Activated CD4-positive, alpha-beta memory T cell treated with anti-CD3 and anti-CD28 coated beads for 36 hours (primary cell): ENCODE measurements around the gene PAK6. TPM values are rescaled to one million over a fixed set of nuclear protein-coding genes. Genes with fewer than 3 reads are reported as not detected.
A peak's percentile ranks its signal among the peaks of the same experiment; 100 is the strongest.

ENCODE experiments used
- CTCF ChIA-PET: fragments of 350-600 bp; sonication (Branson Sonifier 250); formaldehyde crosslinking; loops from one replicate; lab custom pipeline; 2021; ENCODE audit warnings: antibody characterized with exemption, inconsistent platforms; lab: Charles Lee
- POLR2A ChIA-PET: fragments of 350-600 bp; sonication (Branson Sonifier 250); formaldehyde crosslinking; loops from one replicate; lab custom pipeline; 2021; ENCODE audit warnings: antibody characterized with exemption; lab: Charles Lee
- DNase-seq: peaks from one replicate; pipeline ENCODE4 v3.0.0-alpha.2; 2020
- H3K27ac Mint-ChIP-seq: one replicate; pipeline ENCODE4 v1.8.0; 2021; ENCODE audit warnings: mixed read lengths
- H3K27me3 Mint-ChIP-seq: one replicate; pipeline ENCODE4 v1.8.0; 2021; ENCODE audit warnings: mixed read lengths
- H3K36me3 Mint-ChIP-seq: one replicate; pipeline ENCODE4 v1.8.0; 2021; ENCODE audit warnings: mixed read lengths
- H3K4me1 Mint-ChIP-seq: one replicate; pipeline ENCODE4 v1.8.0; 2021; ENCODE audit warnings: low read depth, mixed read lengths
- H3K4me3 Mint-ChIP-seq: one replicate; pipeline ENCODE4 v1.8.0; 2021; ENCODE audit warnings: mild to moderate bottlenecking, mixed read lengths
- H3K9me3 Mint-ChIP-seq: one replicate; pipeline ENCODE4 v1.8.0; 2021; ENCODE audit warnings: mixed read lengths
- intact Hi-C: fragments of 100-400 bp; cut with micrococcal nuclease; formaldehyde crosslinking; loops from one replicate; pipeline ENCODE4 v1.15.1; 2023
- total RNA-seq, 2 experiments: library from RNA; stranded (reverse); gene quantifications; one replicate each; pipeline ENCODE4 v1.2.3, GENCODE V29; 2021

PAK6 gene
- total RNA-seq, 2 experiments from 2014 or later: 0.69 to 0.73 TPM

- ChIA-PET CTCF (interaction anchor here (0.6 to 23.9 kb wide), 28 partner anchors 9 to 262 kb away, joined by 3 to 500 read pairs (median 6); partner anchors contain the start of genes ANKRD63, BMF, CCDC9B and INAFM2), POLR2A (interaction anchor here (0.7 to 2.6 kb wide), 18 partner anchors 12 to 268 kb away, joined by 3 to 13 read pairs (median 3); partner anchors contain the start of genes BAHD1, INAFM2, IVD and SRP14)
- Mint-ChIP-seq H3K36me3 (peaks cover 6% of the 10 kb centered on the region), H3K4me3 (peak within 1 kb of the TSS; percentile 96), H3K27me3 (no peaks in the 10 kb centered on the region), H3K9me3 (no peaks in the 10 kb centered on the region), H3K27ac (peak within 1 kb of the TSS; percentile 97), H3K4me1 (peaks cover 29% of the 10 kb centered on the region)
- intact Hi-C loops: loop anchor here (1.0 to 10.0 kb wide), 2 partner anchors 16 to 523 kb away; partner anchors contain the start of genes FSIP1 and INAFM2
- peak; percentile 80 for DNase-seq
Measured at GRCh38 chr15:40307421-40308211, 68.8 kb downstream of the PAK6 start, which contains the start of gene PLCB2. PLCB2 (minus strand) TSS chr15:40307935; CDS start chr15:40307672, 263 bp downstream.

- H3K4me1 Mint-ChIP-seq: peaks cover 37% of the 10 kb centered on the region
- no peaks in the 10 kb centered on the region for H3K27me3 Mint-ChIP-seq
- H3K36me3 Mint-ChIP-seq: no peaks in the 10 kb centered on the region
- H3K27ac Mint-ChIP-seq: peak overlapping the region; percentile 97
- H3K4me3 Mint-ChIP-seq: peak overlapping the region; percentile 96
- CTCF ChIA-PET: interaction anchor here (0.7 to 23.9 kb wide), 23 partner anchors 8 to 264 kb away, joined by 3 to 500 read pairs (median 4); partner anchors contain the start of genes ANKRD63, BUB1B, CCDC9B and INAFM2
- intact Hi-C loops: loop anchor here (10.0 kb wide), 1 partner anchor 525 kb away; the partner anchor contains the start of gene FSIP1
- H3K9me3 Mint-ChIP-seq: no peaks in the 10 kb centered on the region
- DNase-seq: no peak
- POLR2A ChIA-PET: no interaction called here
Measured at GRCh38 chr15:40309344-40309862, 70.5 kb downstream of the PAK6 start.

DNA sequence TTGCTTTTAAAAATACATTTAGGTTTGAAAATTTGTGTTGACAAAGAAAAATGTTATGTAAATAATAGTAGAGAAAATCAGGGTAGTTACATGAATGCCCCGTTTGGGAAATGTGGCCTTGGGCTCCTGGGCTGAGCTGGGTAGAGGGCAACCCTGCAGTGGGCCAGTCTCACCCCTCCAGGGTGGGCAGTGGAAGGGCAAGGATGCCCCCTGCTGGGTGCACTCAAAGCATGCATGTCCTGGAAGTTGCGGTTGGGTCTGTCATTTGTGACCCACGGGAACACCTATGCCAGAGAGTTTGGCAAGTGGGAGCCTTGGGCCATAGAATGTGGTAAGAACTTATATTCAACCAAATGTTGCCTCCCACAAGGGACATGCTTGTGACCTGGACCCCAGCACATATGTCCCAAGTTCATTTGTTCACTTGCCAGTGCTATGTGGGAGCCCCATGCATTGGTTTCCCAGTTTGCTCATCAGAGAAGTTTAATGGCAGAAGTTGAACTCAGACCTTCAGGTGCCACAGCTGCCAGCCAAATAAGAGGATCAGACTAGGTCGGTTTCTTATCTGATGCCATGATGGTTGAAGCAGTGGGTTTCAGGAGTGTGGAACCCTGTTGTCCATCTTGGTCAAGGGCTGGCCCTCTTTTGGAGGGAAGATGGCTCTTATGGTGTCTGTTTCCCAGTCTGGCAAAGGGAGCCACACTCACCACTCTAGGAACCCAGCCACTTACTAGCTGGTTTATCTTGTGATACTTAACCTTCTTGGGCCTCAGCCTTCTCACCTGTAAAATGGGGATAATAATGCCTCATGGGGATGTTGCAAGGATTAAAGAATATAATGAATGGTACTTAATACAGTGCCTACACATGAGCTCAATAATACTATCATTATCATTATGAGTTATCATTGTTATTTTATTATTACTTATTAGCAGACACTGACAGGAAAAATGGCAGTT, 71.4 kb downstream of the PAK6 start:
- Mint-ChIP-seq H3K4me3 (peak overlapping the region; percentile 47), H3K4me1 (peaks cover 37% of the 10 kb centered on the region), H3K27ac (peak overlapping the region; percentile 97), H3K9me3 (no peaks in the 10 kb centered on the region), H3K36me3 (no peaks in the 10 kb centered on the region), H3K27me3 (no peaks in the 10 kb centered on the region)
- CTCF ChIA-PET: interaction anchor here (0.7 to 23.9 kb wide), 21 partner anchors 9 to 265 kb away, joined by 3 to 500 read pairs (median 4); partner anchors contain the start of genes ANKRD63, BUB1B, CCDC9B and INAFM2
- DNase-seq: peak; percentile 85
- POLR2A ChIA-PET: interaction anchor here (0.8 kb wide), 1 partner anchor 9 kb away, joined by 3 read pairs; no protein-coding TSS in a partner anchor
- intact Hi-C loops: loop anchor here (1.0 kb wide), 1 partner anchor 31 kb away; no protein-coding TSS in a partner anchor

DNA sequence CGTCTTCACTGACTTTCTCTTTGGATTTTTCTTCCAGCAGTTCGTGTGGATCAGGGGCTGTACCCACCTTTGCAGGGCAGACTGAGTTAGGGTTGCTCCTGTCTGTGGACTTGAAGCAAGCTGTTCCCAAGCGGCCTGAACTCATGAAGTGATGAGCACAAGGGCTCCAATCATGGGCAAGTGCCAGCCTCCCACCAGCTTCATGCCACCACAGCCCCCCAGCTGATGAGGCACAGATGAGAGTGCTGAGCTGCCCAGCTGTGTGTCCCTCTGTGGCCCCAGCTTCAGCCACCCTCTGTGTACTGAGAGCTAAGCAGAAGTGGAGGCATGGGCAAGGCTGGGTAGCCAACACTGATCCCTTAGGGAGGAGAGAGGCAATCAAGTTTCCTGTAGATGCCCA, 72.1 kb downstream of the PAK6 start:
- POLR2A ChIA-PET: interaction anchor here (0.8 kb wide), 1 partner anchor 8 kb away, joined by 3 read pairs; no protein-coding TSS in a partner anchor
- Mint-ChIP-seq H3K9me3 (no peaks in the 10 kb centered on the region), H3K27ac (no peak overlapping the region), H3K27me3 (no peaks in the 10 kb centered on the region), H3K4me1 (peaks cover 33% of the 10 kb centered on the region), H3K36me3 (no peaks in the 10 kb centered on the region), H3K4me3 (no peak overlapping the region)
- no peak for DNase-seq
- intact Hi-C loops: loop anchor here (1.0 kb wide), 1 partner anchor 32 kb away; no protein-coding TSS in a partner anchor
- CTCF ChIA-PET: interaction anchor here (1.2 to 23.9 kb wide), 10 partner anchors 10 to 95 kb away, joined by 3 to 500 read pairs (median 20); partner anchors contain the start of genes ANKRD63, CCDC9B, INAFM2 and IVD

DNA sequence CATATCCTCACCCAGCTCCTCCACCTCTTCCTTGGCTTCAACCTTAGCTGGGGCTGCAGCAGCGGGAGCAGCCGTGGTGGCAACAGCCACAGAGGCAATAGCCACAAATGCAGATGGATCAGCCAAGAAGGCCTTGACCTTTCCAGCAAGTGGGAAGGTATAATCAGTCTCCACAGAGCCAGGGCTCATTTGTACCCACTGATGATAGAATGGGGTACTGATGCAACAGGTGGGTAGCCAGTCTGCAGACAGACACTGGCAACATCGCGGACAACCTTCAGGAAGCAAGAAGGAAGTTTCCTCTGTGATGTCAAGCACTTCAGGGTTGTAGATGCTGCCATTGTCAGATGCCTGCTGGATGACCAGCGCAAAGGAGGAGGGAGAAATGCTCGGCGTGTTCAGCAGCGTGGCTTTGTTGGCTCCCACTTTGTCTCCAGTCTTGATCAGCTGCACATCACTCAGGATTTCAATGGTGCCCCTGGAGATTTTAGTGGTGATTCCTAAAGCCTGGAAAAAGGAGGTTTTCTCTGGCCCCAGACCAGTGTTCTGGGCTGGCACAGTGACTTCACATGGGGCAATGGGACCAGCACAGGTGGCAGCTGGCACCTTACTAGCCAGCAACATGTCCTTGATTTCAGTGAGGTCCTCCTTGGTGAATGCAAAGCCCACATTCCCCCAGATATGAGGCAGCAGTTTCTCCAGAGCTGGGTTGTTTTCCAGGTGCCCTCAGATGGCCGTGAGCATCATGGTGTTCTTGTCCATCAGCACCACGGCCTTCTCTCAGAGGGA, 73.7 kb downstream of the PAK6 start:
- Mint-ChIP-seq H3K27me3 (peaks cover 2% of the 10 kb centered on the region), H3K27ac (no peak overlapping the region), H3K9me3 (no peaks in the 10 kb centered on the region), H3K4me1 (peaks cover 26% of the 10 kb centered on the region), H3K4me3 (no peak overlapping the region), H3K36me3 (no peaks in the 10 kb centered on the region)
- intact Hi-C loops: no loop called here
- ChIA-PET CTCF (interaction anchor here (1.5 to 23.9 kb wide), 6 partner anchors 8 to 95 kb away, joined by 3 to 500 read pairs (median 68); partner anchors contain the start of genes ANKRD63, CCDC9B and INAFM2), POLR2A (no interaction called here)
- no peak for DNase-seq

GRCh38 chr15:40313531-40314398, 74.9 kb downstream of the PAK6 start:
- peaks cover 3% of the 10 kb centered on the region for H3K27me3 Mint-ChIP-seq
- H3K4me3 Mint-ChIP-seq: no peak overlapping the region
- peak; percentile 48 for DNase-seq
- no peaks in the 10 kb centered on the region for H3K9me3 Mint-ChIP-seq
- peaks cover 22% of the 10 kb centered on the region for H3K4me1 Mint-ChIP-seq
- CTCF ChIA-PET: interaction anchor here (0.6 to 23.9 kb wide), 9 partner anchors 7 to 108 kb away, joined by 3 to 500 read pairs (median 6); partner anchors contain the start of genes ANKRD63 and INAFM2
- H3K36me3 Mint-ChIP-seq: no peaks in the 10 kb centered on the region
- peak overlapping the region; percentile 31 for H3K27ac Mint-ChIP-seq
- intact Hi-C loops: no loop called here
- POLR2A ChIA-PET: no interaction called here

GRCh38 chr15:40314723-40315276, 75.9 kb downstream of the PAK6 start:
- no peak for DNase-seq
- H3K36me3 Mint-ChIP-seq: no peaks in the 10 kb centered on the region
- ChIA-PET POLR2A (no interaction called here), CTCF (interaction anchor here (0.6 to 23.9 kb wide), 7 partner anchors 8 to 107 kb away, joined by 3 to 500 read pairs (median 4); no protein-coding TSS in a partner anchor)
- H3K4me3 Mint-ChIP-seq: no peak overlapping the region
- H3K4me1 Mint-ChIP-seq: peaks cover 12% of the 10 kb centered on the region
- intact Hi-C loops: no loop called here
- H3K9me3 Mint-ChIP-seq: no peaks in the 10 kb centered on the region
- H3K27ac Mint-ChIP-seq: no peak overlapping the region
- H3K27me3 Mint-ChIP-seq: peaks cover 3% of the 10 kb centered on the region

DNA sequence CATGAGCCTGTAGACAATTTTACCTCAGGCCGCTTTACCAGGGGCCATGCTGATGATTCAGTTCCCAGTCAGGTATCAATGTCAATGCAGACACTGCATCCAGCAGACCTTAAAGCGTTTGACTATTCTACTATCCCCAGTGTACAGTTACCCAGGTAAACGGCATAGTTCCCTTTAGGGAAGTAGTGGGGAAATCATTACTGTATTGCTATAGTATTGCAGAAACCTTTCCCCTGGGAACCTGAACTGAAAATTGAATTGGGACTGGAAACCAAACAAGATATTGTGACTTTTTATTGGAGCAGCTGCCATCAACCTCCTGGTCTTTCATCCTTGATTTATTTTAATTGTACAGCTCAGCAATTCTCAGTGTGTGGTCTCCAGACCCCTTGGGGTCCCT, 78.1 kb downstream of the PAK6 start:
- Mint-ChIP-seq H3K4me3 (no peak overlapping the region), H3K27ac (no peak overlapping the region), H3K4me1 (peaks cover 12% of the 10 kb centered on the region), H3K9me3 (no peaks in the 10 kb centered on the region), H3K36me3 (no peaks in the 10 kb centered on the region), H3K27me3 (peaks cover 3% of the 10 kb centered on the region)
- intact Hi-C loops: no loop called here
- ChIA-PET POLR2A (no interaction called here), CTCF (interaction anchor here (1.3 to 23.9 kb wide), 6 partner anchors 8 to 41 kb away, joined by 3 to 500 read pairs (median 4); partner anchors contain the start of gene PLCB2)
- no peak for DNase-seq

DNA sequence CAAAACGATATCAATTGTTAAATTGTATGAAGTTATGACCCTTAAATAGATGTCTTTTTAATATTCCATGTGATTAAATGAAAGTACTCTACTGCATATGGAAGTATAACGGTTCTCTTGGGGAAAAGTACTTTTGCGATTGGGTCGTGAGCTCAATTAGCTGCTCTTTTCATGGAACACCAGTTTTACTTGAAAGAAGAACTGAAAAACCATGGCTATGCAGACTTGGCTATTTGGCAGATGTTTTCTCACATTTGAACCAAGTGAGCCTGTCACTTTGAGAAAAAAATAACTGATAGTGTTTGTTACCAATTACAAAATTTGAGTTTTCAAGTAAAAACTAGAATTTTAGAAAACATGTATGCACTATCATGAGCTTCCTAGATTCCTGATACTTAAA, 78.7 kb downstream of the PAK6 start:
- DNase-seq: no peak
- intact Hi-C loops: no loop called here
- Mint-ChIP-seq H3K9me3 (no peaks in the 10 kb centered on the region), H3K36me3 (no peaks in the 10 kb centered on the region), H3K4me1 (peaks cover 12% of the 10 kb centered on the region), H3K4me3 (no peak overlapping the region), H3K27ac (no peak overlapping the region), H3K27me3 (peaks cover 3% of the 10 kb centered on the region)
- ChIA-PET POLR2A (no interaction called here), CTCF (interaction anchor here (0.6 to 23.9 kb wide), 9 partner anchors 7 to 108 kb away, joined by 3 to 500 read pairs (median 4); partner anchors contain the start of gene PLCB2)
